Activated T-cell treated with anti-CD3 and anti-CD28 coated beads for 24 hours (primary cell): ENCODE measurements around the gene MAN1A1.

Source experiments
- DNase-seq: peaks from one replicate; pipeline ENCODE4 v3.0.0-alpha.2; 2020; ENCODE audit warnings: low read depth

MAN1A1 gene

DNA sequence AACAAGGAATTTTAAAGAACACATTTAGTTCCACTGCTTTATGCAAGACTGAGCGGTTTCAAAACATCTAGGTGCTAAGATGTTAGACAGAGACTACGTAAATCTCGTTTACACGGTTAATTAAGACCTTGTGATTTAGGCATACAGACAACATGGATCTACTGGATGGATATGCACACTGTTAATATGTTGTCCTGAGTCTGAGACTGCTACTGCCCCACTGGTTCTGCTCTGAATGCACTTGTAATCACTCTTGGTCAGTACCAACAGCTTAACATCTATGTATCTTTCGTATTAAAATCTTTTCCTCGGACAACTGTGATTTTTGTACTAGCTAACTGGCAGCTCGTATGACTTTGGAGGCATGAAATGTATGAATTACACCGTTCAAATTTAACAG, 3.1 kb downstream of the MAN1A1 start:
- DNase-seq: no peak

GRCh38 chr6:119345114-119345513, 4.4 kb downstream of the MAN1A1 start:
- DNase-seq: no peak

DNA sequence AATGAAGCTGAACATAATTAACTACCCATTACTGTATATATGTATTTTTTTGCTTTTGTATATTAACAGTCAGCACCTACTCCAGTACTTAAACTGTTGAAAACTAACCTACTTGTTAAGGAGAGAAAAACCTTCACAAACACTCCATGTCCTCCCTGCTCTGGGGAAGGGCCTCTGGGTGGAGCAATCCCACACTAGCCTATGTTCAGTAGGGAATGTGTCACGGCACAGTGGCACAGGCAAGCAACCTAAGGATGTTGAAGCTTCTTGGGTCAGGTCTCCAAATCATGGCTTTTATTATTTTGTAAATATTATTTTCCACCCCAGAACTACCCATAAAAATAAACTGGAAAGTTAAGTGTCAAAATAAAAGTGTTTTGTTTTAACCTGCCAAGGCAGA, 5.3 kb downstream of the MAN1A1 start:
- no peak for DNase-seq

- no peak for DNase-seq
These were observed 5.9 kb downstream of the MAN1A1 start for GRCh38 chr6:119343573-119344146.

DNA sequence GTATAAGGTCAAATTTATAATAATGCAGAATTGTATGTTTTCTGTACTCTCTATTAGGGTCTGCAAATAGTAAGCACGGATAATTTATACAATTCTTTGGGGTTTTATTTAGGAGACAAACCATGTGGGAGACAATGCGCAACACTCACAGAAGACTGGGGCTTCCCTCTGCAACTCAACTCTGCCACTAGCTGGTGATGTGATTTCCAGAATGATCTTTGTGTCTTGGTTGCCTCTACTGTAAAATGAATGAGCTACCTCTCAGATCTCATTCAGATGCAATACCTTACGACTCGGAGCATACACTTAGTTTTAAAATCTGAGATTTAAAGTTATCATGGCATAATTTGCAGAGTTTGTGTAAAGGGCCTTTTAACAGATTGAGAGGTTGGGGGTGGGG, 6.4 kb downstream of the MAN1A1 start:
- no peak for DNase-seq

- DNase-seq: no peak
These were observed 7.1 kb downstream of the MAN1A1 start for GRCh38 chr6:119342430-119342829.

DNA sequence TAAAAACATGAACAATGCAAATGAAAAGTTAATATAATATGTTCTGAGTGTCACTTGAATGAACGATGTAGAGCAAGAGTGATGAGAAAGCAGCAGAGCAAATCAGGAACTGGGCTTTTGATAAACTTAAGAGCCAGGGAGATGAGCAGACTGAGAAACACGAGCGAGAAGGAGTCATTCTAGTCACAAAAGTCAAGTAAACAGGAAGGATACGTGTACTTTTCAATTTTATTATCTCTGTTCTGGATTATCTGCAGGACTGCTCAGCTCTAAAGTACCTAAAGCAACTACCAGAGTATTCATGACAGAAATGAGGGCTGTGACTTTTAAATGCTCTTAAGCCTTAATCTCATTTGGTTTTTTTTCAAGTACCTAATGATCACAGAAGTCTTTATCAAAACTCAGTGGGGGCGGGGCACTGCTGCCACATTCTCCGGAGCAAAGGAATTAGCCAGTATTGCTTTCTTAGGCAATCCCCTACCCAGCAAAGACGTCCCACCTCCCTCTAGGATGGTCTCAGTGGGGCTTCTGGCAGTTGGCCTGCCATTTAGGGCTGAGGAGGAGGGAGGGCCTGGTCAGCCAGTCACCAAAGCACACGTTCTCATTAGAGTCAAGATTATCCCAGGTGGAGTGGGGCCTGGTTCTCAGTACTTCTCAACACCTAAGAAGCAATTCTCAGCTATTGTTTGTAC, 8.6 kb downstream of the MAN1A1 start:
- DNase-seq: no peak

DNA sequence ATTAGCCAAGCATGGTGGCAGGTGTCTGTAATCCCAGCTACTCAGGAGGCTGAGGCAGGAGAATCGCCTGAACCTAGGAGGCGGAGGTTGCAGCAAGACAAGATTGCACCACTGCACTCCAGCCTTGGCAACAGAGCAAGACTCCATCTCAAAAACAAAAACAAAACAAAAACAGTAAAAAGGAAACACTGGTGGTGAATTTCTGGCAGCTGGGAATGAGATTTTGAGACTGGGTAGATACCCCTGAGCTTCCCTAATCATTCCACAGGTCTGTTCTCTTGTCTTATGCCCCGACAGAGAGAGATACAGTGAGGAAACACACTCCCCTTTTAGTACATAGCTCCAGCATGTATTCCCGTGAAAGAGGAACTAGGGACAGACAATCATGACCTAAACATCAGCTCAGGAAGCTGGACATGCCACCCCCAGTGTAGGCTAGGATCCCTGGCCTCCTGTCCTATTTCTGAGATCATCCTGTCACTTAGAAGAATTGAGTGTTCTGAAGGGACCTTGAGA, 9.6 kb downstream of the MAN1A1 start:
- no peak for DNase-seq

DNA sequence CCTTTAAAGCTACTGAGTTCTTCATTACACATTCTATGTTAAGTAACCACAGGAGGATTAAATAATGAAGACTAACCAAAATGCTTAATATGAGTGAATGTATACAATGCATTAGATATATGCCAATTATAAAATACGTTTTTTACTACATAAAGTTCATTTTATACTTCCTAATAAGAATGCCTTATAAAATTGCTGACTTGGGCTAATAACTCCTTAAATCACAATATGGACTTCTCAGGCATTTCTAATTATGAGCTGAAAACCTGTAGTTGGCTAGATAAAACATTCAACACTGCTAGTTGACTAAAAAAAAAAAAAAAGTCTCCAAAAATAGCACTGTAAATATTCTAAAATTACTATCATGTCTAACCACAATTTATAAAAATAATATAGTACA, 11.8 kb downstream of the MAN1A1 start:
- no peak for DNase-seq

- no peak for DNase-seq
These were observed 12.3 kb downstream of the MAN1A1 start for GRCh38 chr6:119337252-119337651.

- no peak for DNase-seq
These were observed 14.9 kb downstream of the MAN1A1 start for GRCh38 chr6:119334535-119335264.

DNA sequence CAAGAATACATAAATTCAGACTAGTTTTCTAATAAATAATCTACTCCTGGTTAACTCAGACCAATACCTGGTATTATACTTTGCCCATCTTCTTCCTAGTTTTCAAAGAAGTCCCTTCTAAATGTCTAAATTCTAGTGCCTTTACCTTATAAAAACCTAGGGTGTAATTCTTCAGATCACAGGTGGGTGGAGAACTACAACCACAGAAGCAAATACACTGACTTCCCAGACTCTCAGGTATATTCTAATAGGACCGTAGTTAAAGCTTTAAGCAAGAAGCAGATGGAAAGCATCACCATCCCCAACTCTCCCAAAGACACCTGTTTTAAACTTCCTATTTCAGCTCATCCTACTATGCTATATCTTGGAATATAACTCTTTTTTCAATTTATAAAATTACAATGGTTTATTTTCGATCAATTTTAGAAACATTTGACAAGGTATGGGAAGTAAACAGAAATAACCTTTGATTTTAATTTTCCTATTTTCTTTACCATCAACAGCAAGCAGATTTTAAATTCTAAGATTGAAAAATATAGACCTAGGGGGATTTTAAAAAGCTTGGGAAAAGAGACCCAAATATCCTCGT, 15.8 kb downstream of the MAN1A1 start:
- DNase-seq: no peak

GRCh38 chr6:119333063-119333609, 16.4 kb downstream of the MAN1A1 start:
- DNase-seq: no peak

- DNase-seq: no peak
These were observed 17.8 kb downstream of the MAN1A1 start for GRCh38 chr6:119331663-119332286.

DNA sequence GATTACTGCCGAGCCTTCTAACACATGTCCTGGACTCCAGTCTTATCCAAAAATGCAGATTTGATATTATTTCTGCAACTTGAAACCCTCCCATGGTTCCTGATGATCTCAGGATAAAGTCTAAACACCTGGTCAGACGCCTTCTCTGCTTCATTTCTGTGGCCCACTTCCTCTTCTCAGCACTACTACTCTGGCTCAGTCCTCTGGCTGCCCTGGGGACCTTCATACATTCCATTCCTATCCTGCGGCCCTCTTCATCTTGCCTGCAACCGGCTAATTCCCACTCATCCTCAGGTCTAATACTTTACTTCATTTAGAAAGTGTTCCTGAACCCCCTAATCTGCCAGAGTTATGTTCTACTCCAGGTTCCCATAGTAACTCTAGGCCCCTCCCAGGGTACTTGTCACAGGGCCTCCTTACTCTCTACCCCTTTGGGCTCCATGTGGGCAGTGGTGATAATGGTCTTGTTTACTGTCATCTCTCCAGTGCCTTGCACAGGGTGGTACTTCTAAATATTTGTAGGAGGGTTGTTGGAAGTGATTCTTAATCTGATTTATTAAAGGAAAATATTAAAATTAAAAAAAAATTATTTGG, 18.9 kb downstream of the MAN1A1 start:
- DNase-seq: no peak

DNA sequence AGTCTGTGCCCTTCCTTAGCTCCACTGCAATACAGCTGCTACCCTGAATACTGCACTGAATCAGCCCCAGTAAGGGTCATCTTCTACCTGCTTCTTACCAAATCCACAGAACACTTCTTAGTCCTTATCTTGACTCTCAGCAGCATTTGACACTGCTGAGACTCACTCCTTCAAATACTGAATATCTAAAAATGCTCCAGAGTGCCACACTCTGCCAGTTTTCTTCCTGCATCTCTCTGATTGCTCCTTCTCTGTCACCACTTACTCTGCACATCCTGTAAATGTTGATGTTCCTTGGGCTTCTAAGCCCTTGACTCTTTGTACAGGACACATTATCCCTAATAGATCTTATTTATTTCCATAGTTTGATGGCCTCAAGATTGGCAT, 19.8 kb downstream of the MAN1A1 start:
- no peak for DNase-seq

GRCh38 chr6:119328892-119329793, 20.4 kb downstream of the MAN1A1 start:
- DNase-seq: no peak

DNA sequence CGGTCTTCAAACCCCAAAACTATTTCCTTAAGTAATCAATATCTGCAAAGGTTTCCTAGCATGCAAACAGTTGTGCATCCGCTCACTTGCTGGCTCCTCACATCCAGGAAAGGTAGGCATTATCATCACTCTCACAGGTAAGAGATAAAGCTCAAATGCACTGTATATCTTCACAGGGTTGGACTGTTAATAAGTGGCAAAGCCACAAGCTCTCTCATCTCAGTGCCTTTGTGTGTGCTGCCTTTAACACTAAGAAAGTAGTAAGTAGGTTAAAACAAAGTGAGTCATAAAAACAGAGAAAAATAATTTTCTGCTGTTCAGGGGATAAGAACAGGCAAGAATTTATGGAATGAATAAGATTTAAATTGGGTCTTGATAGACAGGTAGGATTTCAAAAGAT, 21.3 kb downstream of the MAN1A1 start:
- DNase-seq: no peak

GRCh38 chr6:119327810-119328209, 21.8 kb downstream of the MAN1A1 start:
- DNase-seq: no peak

- no peak for DNase-seq
These were observed 23.1 kb downstream of the MAN1A1 start for GRCh38 chr6:119326291-119327005.
